ENCODE data around the gene NAXD.
"Not testable (repeated sequence)": the region's sequence is repeated elsewhere in the genome, so short reads cannot be mapped to it uniquely, and the experiment has no call there.

The NAXD gene

DNA sequence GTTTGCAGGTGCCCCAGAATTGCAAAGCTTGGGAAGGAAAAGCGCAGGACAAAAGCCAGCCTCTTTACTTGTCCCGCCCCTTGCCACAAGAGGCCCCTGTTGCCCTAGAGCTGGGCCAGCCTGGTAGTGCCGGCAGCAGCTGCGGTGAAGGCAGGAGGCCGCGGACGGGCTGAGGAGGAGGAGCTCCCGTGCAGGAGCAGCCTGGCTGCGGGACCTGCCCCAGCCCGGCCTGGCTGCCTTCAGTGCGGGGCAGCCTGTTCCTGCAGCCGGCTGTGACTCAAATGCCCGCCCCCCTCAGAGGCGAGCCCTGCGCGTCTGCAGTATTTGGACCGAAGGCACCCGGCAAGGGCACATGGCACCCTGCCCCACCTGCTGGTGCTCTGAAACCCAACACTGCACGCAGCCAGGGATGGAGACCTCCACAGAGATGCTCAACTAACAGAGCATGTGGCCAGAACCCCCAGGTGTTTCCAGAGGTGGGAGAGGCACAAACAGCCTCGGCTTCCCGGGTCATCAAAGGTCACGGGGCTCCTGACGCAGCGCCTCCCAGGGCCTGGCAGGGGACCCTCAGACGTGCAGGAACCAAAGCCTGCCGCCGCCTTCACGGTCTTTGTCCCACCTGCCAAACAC lies 29.7 kb downstream of the NAXD start:
- DNase-seq (ENCODE audit: low spot score), result peak; percentile 77

DNA sequence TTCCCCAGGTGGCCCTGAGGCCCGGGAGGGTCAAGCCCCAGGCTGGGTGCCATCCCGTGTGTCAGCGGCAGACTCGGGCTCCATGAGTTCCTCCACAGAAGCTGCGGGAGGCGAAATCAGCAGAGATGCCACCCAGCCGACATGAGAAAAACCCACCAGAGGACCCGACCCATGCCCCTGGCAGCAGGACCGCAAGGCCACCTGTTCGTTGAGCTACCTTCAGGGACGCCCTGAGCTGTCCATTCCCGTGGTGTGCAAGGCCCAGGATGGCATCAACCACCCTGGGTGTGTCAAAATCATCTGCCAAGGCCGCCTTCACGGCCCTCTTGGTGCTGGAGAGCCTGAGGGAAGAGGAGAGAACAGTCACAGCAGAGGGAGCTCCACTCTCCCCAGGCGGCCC lies 30.4 kb downstream of the NAXD start:
- DNase-seq (ENCODE audit: low spot score), result no peak

DNA sequence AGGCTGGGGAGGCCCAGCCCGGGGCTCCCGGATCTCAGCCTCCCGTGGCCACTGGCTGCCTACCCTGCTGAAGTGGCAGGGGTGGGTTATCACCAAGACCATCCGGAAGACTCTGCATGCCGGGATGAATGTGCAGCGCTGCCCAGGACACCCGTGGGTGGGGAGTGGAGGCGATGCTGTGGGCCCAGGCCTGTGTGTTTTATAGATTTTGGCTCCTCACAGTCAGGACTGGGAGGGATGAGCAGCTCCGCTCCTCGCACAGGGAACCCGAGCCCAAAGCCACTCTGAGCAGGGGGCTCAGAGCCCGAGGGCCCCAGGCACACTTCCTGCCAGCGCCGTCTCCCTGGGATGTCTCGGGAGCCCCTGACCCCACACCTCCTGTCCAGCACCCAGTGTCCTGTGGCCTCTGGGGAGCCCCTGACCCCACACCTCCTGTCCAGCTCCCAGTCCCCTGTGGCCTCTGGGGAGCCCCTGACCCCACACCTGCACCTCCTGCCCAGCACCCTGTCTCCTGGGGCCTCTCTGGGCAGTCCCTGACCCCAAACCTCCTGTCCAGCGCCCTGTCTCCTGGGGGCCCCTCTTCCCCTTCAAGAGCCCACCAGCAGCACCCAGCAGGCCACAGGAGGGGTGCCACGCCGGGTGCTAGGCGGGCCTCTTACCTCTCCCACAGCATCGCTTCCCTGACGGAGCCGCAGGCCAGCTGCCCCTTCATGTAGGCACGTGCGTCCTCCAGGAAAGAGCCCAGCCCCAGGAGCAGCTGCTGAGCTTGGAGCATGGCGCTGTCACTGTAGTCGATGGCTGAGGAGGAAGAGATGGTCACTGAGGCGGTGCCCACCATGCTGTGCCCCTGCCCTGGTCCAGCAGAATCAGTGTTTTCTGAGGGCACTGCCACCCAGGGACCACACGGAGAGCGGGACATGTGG lies 31.4 kb downstream of the NAXD start:
- DNase-seq (ENCODE audit: low spot score), result no peak

DNA sequence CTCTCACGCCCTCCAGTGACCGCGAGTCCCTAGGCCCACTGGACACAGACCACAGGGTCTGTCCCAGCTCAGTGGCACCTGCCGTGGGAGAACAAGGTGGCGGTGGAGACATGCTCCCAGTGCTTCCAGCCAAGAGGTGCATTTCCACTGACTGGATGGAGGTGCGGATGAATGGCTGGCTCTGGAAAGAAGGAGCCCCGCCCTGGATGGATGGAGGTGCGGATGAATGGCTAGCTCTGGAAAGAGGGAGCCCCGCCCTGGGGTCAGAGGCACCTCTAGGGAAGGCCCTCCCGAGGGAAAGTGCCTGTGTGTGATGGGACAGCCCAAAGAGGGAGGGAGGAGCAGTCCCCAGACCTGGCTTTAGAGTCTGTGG lies 32.0 kb downstream of the NAXD start:
- no peak for DNase-seq (ENCODE audit: low spot score)

DNA sequence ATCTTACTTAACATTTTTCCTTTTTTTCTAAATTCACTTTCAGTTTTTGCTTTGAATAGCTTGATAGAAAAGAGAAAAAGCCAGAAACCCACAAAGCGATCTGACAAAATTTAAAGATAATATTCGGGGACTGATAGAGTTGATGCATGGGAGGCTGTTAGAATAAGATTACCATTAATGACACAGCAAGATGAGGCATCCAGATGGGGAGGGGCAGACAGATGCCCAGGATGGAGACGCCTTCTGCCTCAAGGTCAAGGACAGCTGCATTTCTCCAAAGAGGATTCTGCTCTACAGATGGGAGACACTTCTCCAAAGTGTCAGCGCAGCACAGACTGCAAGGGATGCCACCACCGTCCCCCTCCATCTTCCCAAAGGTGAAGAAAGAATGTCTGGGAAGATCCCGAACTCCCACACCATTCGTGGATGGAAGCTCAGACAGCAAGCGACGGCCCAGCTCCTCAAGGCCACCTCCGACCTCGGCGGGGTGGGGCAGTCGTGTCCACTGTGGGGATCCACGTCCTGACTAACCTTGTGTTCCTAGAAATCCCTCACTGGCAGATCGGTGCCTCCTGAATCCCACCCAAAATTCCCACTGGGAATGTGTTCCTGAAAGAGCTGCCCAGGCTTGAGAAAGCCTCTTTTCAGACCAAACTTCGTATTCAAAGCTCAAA lies 32.9 kb downstream of the NAXD start:
- DNase-seq (ENCODE audit: low spot score), result no peak

DNA sequence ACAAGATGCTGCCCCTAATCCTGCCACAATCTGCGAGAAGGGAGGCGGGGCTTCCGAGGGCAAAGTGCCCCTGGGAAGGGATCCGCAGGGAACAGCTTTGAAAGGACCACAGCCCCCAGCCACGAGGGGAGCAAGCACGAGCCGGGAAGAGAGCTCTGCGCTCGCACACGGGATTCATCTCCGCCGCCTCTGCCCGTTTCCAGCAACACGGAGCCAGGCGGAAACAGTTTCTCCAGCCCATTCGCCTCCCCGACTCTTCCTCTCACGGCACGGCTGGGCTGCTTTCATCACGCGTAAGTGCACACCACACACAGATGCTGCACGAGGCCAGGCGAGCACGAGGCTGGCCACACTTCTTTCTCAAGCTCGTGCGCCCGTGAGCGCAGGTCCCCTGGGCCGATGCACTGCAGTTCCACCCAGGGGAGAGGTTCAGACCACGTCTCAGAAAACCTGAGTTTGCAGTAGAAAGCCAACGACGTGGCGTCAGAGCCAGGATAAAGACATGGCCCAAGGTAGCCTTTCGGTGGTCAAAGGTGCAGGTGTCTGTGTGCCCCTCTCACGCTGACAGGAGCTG lies 33.6 kb downstream of the NAXD start:
- no peak for DNase-seq (ENCODE audit: low spot score)

DNA sequence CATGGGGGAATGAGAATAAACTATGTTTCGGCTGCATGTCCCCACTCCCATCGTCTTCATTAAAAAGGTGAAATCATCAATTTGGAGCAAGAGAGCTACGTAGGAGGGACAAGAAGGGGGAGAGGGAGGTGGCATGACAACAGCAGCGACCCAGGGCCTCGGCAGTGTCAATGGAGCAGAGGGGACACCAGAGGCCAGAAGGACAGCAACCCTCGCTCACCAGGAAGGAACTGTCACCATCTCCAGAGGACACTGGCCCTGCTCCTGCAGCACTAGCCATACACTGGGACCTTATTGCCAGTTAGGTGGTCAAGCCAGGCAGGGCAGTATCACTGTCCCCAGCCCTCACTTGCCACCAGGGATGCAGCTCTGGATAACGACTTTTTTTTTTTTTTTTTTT lies 34.2 kb downstream of the NAXD start:
- no peak for DNase-seq (ENCODE audit: low spot score)

DNA sequence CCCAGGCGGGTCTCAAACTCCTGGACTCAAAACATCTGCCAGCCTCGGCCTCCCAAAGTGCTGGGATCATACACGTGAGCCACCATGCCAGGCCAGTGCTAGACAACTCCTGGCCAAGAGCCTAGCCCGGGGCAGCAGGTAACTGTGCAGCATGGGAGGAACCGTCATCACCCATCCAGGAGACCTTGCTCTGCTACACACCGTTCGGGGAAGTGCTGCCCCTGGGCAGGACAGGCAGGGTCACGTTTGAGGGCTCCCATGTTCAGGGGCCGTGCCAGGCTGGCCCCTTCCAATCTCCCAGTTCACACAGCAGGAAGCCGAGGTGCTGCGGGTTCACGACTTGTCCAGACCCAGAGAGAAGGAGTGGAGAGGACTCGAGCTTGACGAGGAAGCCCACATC lies 35.1 kb downstream of the NAXD start:
- DNase-seq (ENCODE audit: low spot score), result no peak

DNA sequence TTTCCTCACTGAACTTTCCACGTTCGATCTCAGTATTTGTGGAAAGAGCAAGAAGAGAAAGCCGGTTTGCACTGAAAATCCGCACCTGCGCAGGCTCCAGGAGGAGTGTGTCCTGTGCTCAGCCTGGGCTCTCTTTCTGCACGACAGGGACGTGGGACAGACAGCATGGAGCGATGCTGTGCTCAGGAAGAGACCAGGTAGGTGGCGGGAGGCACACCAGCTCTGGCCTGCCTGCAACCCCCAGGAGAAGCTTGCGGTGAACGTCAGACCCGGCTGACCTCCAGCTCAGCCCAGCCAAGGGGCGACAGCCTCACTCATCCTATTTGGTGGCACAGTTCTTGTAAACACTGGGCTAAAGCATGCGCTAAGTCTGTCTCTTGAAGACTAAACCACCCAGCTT lies 35.9 kb downstream of the NAXD start:
- DNase-seq (ENCODE audit: low spot score), result no peak

DNA sequence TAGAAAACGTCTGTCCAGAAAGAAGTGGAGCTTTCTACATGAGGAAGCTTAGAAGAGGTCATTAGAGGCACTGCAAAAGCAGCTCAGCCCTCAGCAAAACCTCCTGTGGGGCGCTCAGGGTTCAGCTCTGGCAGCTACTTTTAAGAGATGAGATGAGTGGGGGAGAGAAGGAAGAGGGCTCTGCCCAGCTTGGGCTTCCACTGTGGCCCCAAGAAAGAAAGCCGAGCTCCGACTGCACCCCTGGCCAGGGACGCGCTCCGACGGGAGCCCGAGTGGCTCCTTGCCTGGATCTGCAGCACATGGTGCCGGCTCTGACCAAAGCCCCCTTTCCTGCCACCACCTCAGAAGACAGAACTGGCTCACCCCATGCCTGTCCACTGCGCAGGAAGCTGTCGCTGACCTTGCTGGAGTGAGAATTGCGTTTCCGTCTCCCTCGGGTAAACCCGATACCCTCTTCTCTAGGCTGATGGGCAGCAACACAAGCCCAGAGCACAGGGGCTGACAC lies 36.4 kb downstream of the NAXD start:
- no peak for DNase-seq (ENCODE audit: low spot score)

DNA sequence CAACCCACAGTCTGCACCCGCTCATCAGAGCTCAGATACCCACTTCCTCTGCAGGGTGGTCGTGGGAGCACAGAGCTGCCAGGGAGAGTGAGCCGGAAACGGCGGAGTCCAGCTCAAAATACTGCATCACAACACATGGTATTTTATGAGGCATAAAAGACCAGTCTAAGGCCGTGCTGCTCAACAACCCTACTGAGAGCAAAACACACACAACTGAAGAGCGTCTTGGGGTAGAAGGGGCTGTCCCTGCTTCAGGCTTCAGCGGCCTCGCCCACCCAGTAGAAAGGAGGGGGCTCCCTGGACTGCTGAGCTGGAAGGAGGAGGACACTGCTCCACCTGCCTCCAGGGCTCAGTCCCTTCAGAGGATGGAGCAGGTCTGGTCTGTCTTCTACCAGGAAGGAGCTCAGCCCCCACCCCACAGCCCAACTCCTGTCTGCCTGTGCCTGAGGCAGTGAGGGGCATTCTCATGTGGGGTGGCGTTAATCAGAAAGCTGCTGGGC lies 36.9 kb downstream of the NAXD start:
- no peak for DNase-seq (ENCODE audit: low spot score)

DNA sequence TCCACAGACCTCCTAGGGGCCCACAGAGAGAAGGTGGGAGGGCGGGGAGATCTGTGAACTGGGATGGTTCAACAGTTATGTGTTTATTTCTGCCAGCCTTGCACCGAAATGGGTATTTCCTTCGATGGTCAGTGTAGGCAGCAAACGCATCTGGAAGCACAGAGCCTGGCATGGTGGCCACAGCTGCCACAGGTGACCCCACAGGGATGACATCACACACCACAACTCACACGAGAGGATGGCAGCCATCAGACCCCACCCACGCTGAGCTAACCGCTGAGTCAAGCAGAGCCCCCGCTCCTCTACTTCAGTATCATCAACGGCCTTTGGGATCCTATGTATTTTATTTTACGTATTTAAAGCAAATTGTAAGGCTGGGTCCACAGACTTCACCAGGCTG lies 37.4 kb downstream of the NAXD start:
- no peak for DNase-seq (ENCODE audit: low spot score)

DNA sequence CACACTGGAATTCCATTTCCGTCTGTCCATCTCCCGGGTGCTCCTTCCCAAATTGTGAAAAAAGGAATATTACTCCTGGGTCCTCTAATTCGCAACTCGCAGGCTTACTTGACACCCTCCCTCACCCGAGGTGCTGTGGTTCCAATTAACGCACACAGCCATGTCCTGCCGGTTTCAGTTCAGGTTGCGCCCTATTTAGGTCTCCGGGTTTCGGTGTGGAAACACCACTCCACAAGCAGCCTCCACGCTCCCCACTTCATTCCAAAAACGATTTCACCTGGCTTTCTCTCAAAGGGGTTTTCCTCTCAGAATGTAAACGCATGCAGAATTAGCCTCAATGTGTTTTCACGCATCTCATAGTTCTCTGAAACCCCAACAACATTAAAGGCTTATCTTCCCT lies 37.9 kb downstream of the NAXD start:
- no peak for DNase-seq (ENCODE audit: low spot score)

DNA sequence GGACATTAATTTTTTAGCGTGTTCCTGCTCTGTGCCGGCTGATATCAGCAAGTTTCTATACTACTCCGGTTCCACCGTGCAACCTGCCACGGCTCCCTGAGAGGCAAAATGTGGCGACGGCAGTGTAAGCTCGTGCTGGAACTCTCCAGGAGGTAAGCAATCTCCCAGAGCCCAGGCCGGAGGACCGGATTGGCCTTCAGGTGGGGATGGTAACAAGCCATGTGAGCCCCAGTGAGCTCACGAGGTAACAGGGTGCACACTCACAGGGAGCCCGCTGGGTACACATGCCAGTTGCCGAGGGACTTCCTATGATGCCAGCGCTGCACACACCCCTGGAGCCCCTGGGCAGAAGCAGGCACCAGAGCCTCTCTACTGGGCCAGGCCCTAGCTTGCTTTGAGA lies 38.5 kb downstream of the NAXD start:
- no peak for DNase-seq (ENCODE audit: low spot score)

DNA sequence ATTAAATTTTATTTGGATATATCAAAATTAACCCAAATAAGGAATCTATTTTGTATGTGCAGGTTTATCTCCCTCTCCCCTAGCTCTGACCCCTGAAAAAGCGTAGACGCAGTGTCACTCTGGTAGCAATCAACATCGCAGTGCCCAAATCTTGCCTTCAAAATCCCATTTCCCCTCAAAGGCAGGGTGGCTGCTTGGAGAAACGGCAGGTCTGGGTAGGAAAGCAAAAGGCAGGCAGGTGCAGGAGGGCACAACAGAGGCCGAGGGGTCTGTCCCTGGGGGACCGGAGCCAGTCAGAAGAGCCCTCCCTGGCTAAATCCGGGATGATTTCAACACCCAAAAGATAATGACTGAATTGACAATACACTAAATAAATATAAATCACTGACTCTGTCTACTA lies 41.9 kb downstream of the NAXD start:
- DNase-seq (ENCODE audit: low spot score), result no peak

DNA sequence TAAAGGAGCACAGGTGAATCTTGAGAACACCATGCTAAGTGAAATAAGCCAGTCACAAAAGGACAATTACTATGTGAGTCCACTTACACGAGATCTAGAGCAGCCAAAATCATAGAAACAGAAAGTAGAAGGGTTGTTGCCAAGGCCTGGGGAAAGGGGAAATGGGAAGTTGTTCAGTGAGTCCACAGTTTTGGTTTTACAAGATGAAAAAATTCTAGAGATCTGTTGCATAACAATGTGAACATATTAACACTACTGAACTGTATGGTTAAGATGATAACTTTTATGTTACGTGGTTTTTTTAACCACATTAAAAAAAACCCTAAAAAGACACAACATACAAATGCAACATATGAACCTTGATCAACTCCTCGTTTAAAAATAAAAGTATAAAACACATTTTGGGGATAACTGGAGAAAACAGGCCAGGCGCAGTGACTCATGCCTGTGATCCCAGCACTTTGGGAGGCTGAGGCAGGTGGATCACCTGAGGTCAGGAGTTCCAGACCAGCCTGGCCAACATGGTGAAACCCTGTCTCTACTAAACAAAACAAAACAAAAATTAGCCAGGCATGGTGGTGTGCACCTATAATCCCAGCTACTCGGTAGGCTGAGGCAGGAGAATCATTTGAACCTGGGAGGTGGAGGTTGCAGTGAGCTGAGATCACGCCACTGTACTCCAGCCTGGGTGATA lies 43.0 kb downstream of the NAXD start:
- not testable (repeated sequence) for DNase-seq (ENCODE audit: low spot score)

DNA sequence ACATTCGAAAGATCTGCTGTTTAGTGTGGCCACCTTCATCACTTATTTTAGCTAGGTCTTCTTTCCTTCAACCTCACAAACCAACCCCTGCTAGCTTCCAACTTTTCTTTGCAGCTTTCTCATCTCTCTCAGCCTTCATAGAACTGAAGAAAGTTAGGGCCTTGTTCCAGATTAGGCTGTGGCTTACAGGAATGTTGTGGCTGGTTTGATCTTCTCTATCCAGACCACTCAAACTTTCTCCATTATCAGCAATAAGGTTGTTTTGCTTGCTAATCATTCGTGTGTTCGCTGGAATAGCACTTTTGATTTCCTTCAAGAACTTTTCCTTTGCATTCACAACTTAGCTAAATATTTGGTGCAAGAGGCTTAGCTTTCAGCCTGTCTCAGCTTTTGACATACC lies 45.9 kb downstream of the NAXD start:
- no peak for DNase-seq (ENCODE audit: low spot score)

DNA sequence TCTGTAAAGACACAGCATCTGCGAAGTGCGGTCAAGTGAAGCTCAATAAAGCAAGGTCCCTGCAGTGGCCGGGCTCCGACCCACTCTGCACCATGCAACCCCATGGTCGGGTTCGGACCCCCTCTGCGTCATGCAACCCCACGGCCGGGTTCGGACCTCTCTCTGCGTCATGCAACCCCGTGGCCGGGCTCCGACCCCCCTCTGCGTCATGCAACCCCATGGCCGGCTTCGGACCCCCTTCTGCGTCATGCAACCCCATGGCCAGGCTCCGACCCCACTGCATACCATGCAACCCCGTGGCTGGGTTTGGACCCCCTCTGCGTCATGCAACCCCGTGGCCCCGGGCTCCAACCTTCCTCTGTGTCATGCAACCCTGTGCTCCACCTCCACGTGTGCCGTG lies 46.7 kb downstream of the NAXD start:
- no peak for DNase-seq (ENCODE audit: low spot score)

DNA sequence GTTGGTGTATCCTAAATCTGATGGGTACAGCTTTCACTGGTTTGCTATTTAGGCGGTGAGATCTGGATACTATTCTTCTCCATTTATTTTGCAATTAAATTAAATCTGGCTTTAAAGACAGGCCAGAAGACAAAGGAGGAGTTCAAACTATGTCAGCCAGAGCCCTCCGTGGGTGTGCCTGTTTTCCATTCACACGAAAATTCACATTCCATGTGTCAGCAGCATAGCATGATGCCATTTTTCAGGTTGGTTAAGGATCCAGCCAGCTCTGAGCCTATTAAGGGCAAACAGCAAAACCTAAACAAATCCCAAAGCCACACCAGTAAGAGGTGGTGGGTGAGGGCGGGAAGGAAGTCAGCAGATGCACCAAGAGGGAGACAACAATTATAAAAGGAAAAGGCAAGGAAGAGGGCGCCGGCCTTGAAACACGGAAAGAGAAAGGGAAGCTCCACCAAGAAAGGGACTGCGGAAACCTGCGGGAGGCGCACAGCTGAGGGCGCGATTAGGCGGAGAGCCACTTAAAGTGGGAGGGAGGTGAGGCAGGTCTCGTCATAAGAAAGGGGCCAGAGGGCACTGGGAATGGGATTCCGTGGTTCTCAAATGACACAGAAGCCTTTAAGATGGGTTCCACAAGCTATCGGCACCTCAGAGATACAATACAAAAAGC lies 47.6 kb downstream of the NAXD start:
- no peak for DNase-seq (ENCODE audit: low spot score)

DNA sequence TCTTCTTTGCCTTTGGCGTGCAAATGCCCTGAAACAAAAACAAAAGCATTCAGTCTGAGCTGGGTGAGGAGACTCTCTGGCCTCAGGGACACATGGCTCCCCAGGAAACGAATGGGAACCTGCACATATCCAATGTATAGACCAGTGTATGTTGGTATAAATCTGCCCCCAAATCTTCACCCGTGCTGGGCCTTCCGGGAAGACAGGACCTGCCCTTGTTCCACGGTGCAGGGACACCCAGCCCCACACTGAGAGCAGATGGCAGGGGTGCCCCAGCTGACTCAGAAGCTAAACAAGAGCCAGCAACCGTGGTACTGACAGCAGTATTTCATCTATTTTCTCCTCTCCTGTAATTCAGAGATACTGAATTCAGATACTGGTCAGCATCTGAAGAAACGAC lies 48.1 kb downstream of the NAXD start:
- no peak for DNase-seq (ENCODE audit: low spot score)

DNA sequence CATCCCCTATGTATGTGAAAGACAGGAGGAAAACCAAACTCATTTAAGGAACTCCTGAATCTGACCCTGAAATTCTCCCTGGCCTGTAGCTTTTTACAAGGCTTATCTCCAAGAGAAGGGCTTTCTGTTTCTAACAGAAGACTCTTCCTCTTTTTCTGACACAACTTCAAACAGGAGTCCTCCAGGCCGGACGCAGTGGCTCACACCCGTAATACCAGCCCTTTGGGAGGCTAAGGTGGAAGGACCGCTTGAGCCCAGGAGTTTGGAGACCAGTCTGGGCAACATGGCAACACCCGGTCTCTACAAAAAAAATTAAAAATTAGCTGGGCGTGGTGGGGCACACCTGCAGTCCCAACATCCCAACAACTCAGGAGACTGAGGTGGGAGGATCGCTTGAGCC lies 48.7 kb downstream of the NAXD start:
- no peak for DNase-seq (ENCODE audit: low spot score)
